K562 (cell line): ENCODE data around the gene KAZN. TPM values are rescaled to one million over a fixed set of nuclear protein-coding genes. Genes with fewer than 3 reads are reported as not detected.

Source experiments
- CC2D1A ChIP-seq: fragments of 450-650 bp; IDR thresholded peaks from 2 replicates; pipeline ENCODE4 v1.6.1; 2017; ENCODE audit warnings: mild to moderate bottlenecking
- E2F1 ChIP-seq: sonication (generic); formaldehyde crosslinking; IDR thresholded peaks from 2 replicates; pipeline ENCODE4 v1.8.1; 2023; ENCODE audit warnings: mild to moderate bottlenecking, missing genetic modification reagents, moderate library complexity
- E2F3 ChIP-seq: fragments of 250-450 bp; sonication (Bioruptor Pico); IDR thresholded peaks from 2 replicates; pipeline ENCODE4 v1.4.0; 2020; ENCODE audit warnings: mild to moderate bottlenecking
- EGR1 ChIP-seq: fragments of 450-650 bp; conservative IDR thresholded peaks from 2 replicates; pipeline ENCODE4 v1.6.1; 2017; ENCODE audit warnings: mild to moderate bottlenecking
- GATA2 ChIP-seq: sonication (generic); formaldehyde crosslinking; IDR thresholded peaks from 2 replicates; pipeline ENCODE4 v1.4.0; 2020; ENCODE audit warnings: mild to moderate bottlenecking, missing genetic modification reagents
- HLTF ChIP-seq: fragments of 450-650 bp; IDR thresholded peaks from 2 replicates; pipeline ENCODE4 v1.6.1; 2016
- HNRNPUL1 ChIP-seq: fragments of 200-400 bp; formaldehyde crosslinking; IDR thresholded peaks from 2 replicates; pipeline ENCODE4 v1.6.1; 2017; ENCODE audit warnings: low read length
- KLF16 ChIP-seq: IDR thresholded peaks from 2 replicates; pipeline ENCODE4 v1.6.1; 2016; ENCODE audit warnings: antibody characterized with exemption
- NFXL1 ChIP-seq: fragments of 450-650 bp; formaldehyde crosslinking; IDR thresholded peaks from 2 replicates; pipeline ENCODE4 v1.4.0; 2021; ENCODE audit warnings: mild to moderate bottlenecking
- NUFIP1 ChIP-seq: fragments of 450-650 bp; IDR thresholded peaks from 2 replicates; pipeline ENCODE4 v1.6.1; 2018; ENCODE audit not compliant: partially characterized antibody
- RBM34 ChIP-seq: fragments of 200-400 bp; formaldehyde crosslinking; IDR thresholded peaks from 2 replicates; pipeline ENCODE4 v1.6.1; 2018; ENCODE audit warnings: low read length, borderline replicate concordance; ENCODE audit not compliant: insufficient read depth
- RERE ChIP-seq: sonication (generic); formaldehyde crosslinking; IDR thresholded peaks from 2 replicates; pipeline ENCODE4 v1.8.0; 2023; ENCODE audit warnings: missing genetic modification reagents, mild to moderate bottlenecking, borderline replicate concordance
- RHOXF2B ChIP-seq: fragments of 250-450 bp; sonication (Bioruptor Pico); conservative IDR thresholded peaks from 2 replicates; pipeline ENCODE4 v1.5.1; 2021
- TAF7 ChIP-seq: fragments of 450-650 bp; IDR thresholded peaks from 2 replicates; pipeline ENCODE4 v1.6.1; 2016; ENCODE audit warnings: missing genetic modification characterization, missing compliant biosample characterization
- XRCC4 ChIP-seq: IDR thresholded peaks from one replicate; pipeline ENCODE4 v1.6.1; 2011; ENCODE audit not compliant: insufficient read depth, insufficient read length; ENCODE audit errors: extremely low read depth
- ZBTB8A ChIP-seq: fragments of 450-650 bp; IDR thresholded peaks from 2 replicates; pipeline ENCODE4 v1.6.1; 2018; ENCODE audit warnings: mild to moderate bottlenecking, moderate library complexity; ENCODE audit not compliant: partially characterized antibody
- ZEB2 ChIP-seq: fragments of 450-650 bp; IDR thresholded peaks from 2 replicates; pipeline ENCODE4 v1.6.1; 2016
- ZNF239 ChIP-seq: fragments of 250-450 bp; sonication (Bioruptor Pico); IDR thresholded peaks from 2 replicates; pipeline ENCODE4 v1.4.0; 2020; ENCODE audit warnings: mild to moderate bottlenecking
- ZNF644 ChIP-seq: fragments of 200-800 bp; sonication (Bioruptor generic); IDR thresholded peaks from 2 replicates; pipeline ENCODE4 v1.6.1; 2016; ENCODE audit warnings: low read depth, missing genetic modification characterization, missing compliant biosample characterization
- ZSCAN32 ChIP-seq: fragments of 450-650 bp; formaldehyde crosslinking; IDR thresholded peaks from 2 replicates; pipeline ENCODE4 v1.4.0; 2020; ENCODE audit warnings: mild to moderate bottlenecking, moderate library complexity
- polyA plus RNA-seq, 8 experiments: library from polyadenylated mRNA; depleted of rRNA in 4 of 8; stranded (reverse) in 5 of 8; unstranded in 3 of 8; fragments of >200 nt; fragmentation: Nextera tagmentation in 2 of 8; fragmentation: Illumina TruSeq in 1 of 8; extraction: Ambion mirVana in 2 of 8; extraction: Trizol in 1 of 8; gene quantifications; 2 replicates each; pipeline versions ENCODE4 v1.2.1 to v1.2.3, GENCODE V29; 2011 to 2014; ENCODE audit warnings: inconsistent platforms in 1 of 8, missing spikeins in 1 of 8
- total RNA-seq, 7 experiments: library from RNA; depleted of rRNA in 6 of 7; stranded (reverse); fragments of >200 nt in 6 of 7; fragmentation: Illumina TruSeq in 2 of 7; extraction: Trizol in 2 of 7; gene quantifications; 2 replicates each; pipeline versions ENCODE4 v1.2.1 to v1.2.3, GENCODE V29; 2011 to 2021; ENCODE audit warnings: low replicate concordance in 1 of 7
- TF ChIP-seq, protein P1 (sequence below), 3 experiments: IDR thresholded peaks in 2 of 3; conservative IDR thresholded peaks in 1 of 3; 2 replicates each; pipeline ENCODE4 v1.5.1; 2011 to 2012; ENCODE audit warnings: low read length in 3 of 3, mild to moderate bottlenecking in 3 of 3, control low read depth in 2 of 3, improper control_type of control experiment in 1 of 3, inconsistent platforms in 1 of 3, low read depth in 1 of 3, mixed read lengths in 1 of 3, moderate library complexity in 1 of 3; ENCODE audit not compliant: insufficient read depth in 2 of 3

Gene KAZN
- total and polyA plus RNA-seq, 9 of the 15 experiments (the other 6 are each of a cell fraction or from before 2014, with no cell fraction given), result 2.1 to 21.6 (median 5.4) TPM

DNA sequence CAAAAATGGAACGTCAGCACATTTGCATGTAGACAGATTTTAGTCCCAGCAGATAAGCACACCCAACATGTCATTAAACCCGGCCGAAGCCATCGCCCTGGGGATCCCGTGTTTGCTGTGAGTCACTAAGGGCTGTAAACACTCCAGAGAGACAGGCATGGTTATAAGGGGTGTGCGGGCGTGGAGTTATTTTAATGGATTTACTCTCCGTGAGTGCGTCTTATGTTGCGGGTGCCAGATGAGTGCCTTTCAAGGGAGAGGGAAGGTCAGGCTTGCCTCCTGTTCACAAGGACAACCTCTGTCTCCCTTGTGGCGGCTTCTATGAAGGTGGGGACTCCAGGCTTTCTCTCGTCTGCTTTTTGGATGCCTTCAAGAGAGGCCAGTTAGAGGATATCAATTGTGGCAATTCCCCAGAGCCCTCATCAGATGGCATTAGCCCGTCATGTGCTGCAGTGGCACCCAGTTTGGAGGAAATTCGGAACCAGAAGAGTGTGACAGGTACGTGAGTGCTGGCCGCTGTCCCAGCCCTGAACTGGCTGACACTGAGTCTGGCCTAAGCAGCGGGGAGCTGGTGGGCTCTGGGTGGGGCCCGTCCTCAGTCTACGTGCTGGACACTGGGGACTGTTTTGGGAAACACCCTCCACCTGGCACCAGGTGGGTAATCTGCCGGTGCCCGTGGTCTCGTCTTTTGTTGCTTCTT is 331.2 kb downstream of the KAZN start (continued):
- TF ChIP-seq E2F1 (CRISPR knock-in tag), result no peak
- TF ChIP-seq GATA2 (CRISPR knock-in tag), result no peak
- TF ChIP-seq, protein P1, sequence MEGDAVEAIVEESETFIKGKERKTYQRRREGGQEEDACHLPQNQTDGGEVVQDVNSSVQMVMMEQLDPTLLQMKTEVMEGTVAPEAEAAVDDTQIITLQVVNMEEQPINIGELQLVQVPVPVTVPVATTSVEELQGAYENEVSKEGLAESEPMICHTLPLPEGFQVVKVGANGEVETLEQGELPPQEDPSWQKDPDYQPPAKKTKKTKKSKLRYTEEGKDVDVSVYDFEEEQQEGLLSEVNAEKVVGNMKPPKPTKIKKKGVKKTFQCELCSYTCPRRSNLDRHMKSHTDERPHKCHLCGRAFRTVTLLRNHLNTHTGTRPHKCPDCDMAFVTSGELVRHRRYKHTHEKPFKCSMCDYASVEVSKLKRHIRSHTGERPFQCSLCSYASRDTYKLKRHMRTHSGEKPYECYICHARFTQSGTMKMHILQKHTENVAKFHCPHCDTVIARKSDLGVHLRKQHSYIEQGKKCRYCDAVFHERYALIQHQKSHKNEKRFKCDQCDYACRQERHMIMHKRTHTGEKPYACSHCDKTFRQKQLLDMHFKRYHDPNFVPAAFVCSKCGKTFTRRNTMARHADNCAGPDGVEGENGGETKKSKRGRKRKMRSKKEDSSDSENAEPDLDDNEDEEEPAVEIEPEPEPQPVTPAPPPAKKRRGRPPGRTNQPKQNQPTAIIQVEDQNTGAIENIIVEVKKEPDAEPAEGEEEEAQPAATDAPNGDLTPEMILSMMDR (IDR thresholded peaks at IDR 0.05 in 2 of 3, conservative IDR thresholded peaks at IDR 0.05 in 1 of 3; ENCODE audit: insufficient read depth in 2 of 3, low read depth in 1 of 3, low read length in 3 of 3), result no peak
- no peak for TF ChIP-seq KLF16
- no peak for TF ChIP-seq ZBTB8A
- no peak for TF ChIP-seq ZEB2
- TF ChIP-seq RBM34, result no peak
- TF ChIP-seq RERE (CRISPR knock-in tag), result no peak
- TF ChIP-seq ZSCAN32 (CRISPR knock-in tag), result no peak
- TF ChIP-seq TAF7 (tag), result no peak
- TF ChIP-seq E2F3 (CRISPR knock-in tag), result no peak
- no peak for TF ChIP-seq RHOXF2B
- no peak for TF ChIP-seq XRCC4
- no peak for TF ChIP-seq EGR1
- no peak for TF ChIP-seq CC2D1A
- no peak for TF ChIP-seq HLTF
- TF ChIP-seq ZNF239 (CRISPR knock-in tag), result no peak
- no peak for TF ChIP-seq HNRNPUL1
- TF ChIP-seq NFXL1 (CRISPR knock-in tag), result no peak
- no peak for TF ChIP-seq ZNF644 (tag)
- TF ChIP-seq NUFIP1, result no peak
